Sigmoid colon (tissue), 7 donors: ENCODE data around the gene ADH4. TPM values are rescaled to one million over a fixed set of nuclear protein-coding genes. Genes with fewer than 3 reads are reported as not detected.

Experiments used
- DNase-seq: peaks from one replicate; pipeline ENCODE4 v3.0.0-alpha.2; 2019
- H3K27ac ChIP-seq, 4 donors: fragments of 200-600 bp; sonication (generic); one replicate each; pipeline ENCODE4 v1.5.1; 2016 to 2019; ENCODE audit warnings: mild to moderate bottlenecking in 1 of 4
- H3K27me3 ChIP-seq, 3 donors: fragments of 200-600 bp; sonication (generic); one replicate each; pipeline ENCODE4 v1.5.1; 2019; ENCODE audit warnings: mild to moderate bottlenecking in 1 of 3
- H3K36me3 ChIP-seq, 4 donors: fragments of 200-600 bp; sonication (generic); one replicate each; pipeline ENCODE4 v1.5.1; 2016 to 2019
- H3K4me1 ChIP-seq, 4 donors: fragments of 200-600 bp; sonication (generic); one replicate each; pipeline ENCODE4 v1.5.1; 2017 to 2019
- H3K4me3 ChIP-seq, 4 donors: fragments of 200-600 bp; sonication (generic); one replicate each; pipeline ENCODE4 v1.5.1; 2017 to 2019; ENCODE audit warnings: mild to moderate bottlenecking in 2 of 4, moderate library complexity in 1 of 4
- H3K9me3 ChIP-seq, 4 donors: fragments of 200-600 bp in 3 of 4; sonication (generic) in 3 of 4; one replicate each; pipeline versions ENCODE4 v1.5.1 to v1.6.1; 2013 to 2019
- EP300 ChIP-seq, 4 donors: sonication (generic); formaldehyde crosslinking; IDR thresholded peaks; one replicate each; pipeline ENCODE4 v1.6.1; 2017; ENCODE audit warnings: antibody characterized with exemption in 4 of 4
- POLR2A ChIP-seq, 2 donors: fragments of 450-650 bp; IDR thresholded peaks; one replicate each; pipeline ENCODE4 v1.6.1; 2016; ENCODE audit warnings: antibody characterized with exemption in 2 of 2, mild to moderate bottlenecking in 2 of 2, moderate library complexity in 2 of 2
- POLR2AphosphoS5 ChIP-seq, 4 donors: sonication (generic); formaldehyde crosslinking; IDR thresholded peaks; one replicate each; pipeline ENCODE4 v1.6.1; 2017; ENCODE audit warnings: antibody characterized with exemption in 4 of 4
- WGBS, 2 donors: extraction: QIAGEN DNeasy Blood & Tissue Kit; methylation state at CpG; one replicate each; pipeline ENCODE4 v1.1.7; 2013; 5-methylcytosine and 5-hydroxymethylcytosine counted together
- intact Hi-C: fragments of 100-400 bp; cut with DNase I; formaldehyde crosslinking; loops from one replicate; pipeline ENCODE4 v1.15.1; 2023
- polyA plus RNA-seq, 3 donors: library from polyadenylated mRNA; stranded (reverse); fragments of 200-250 nt; gene quantifications; one replicate each; pipeline ENCODE4 v1.2.3, GENCODE V29; 2013
- total RNA-seq, 4 donors: library from RNA; depleted of rRNA; stranded (reverse); fragments of >200 nt; gene quantifications; one replicate each; pipeline ENCODE4 v1.1.0, GENCODE V29; 2016
- TF ChIP-seq, protein P1 (sequence below), 4 experiments: fragments of 450-650 bp in 3 of 4; fragments of 200-600 bp in 1 of 4; IDR thresholded peaks; one replicate each; pipeline ENCODE4 v1.5.1; 2016 to 2019; ENCODE audit warnings: antibody characterized with exemption in 4 of 4, mild to moderate bottlenecking in 3 of 4, moderate library complexity in 2 of 4
- donor health status: healthy with polysubstance abuse.
- donor health status: Bipolar disorder and iron deficiency.
- donor health status: healthy.

The ADH4 gene
- total and polyA plus RNA-seq, 7 donors: 0.71 to 1.4 (median 1.1) TPM; not detected in 3

DNA sequence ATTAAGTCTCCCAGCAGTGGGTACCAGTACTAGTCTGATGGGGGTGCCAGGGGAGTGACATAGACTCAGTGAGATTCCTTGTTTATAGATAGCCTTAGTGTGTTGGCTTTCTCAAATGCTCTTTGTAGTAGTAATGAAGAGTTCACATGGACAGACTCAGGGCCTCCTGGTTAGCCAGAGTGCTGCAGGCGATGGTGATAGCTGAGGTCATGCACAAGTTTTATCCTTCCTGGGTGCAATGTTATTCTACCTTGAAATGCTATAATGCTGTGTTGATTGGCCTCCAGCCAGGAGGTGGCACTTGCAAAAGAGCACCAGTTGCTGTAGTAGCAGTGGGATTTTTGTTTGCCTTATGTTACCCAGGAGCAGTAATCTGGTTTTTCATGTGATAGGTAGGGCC is 35.5 kb upstream of the ADH4 start:
- Histone ChIP-seq H3K27ac (peak overlapping the region in 3 of 4 donors; percentile 52 to 67 (median 61)), H3K4me1 (peaks cover 0 to 23% (median 20%) of the 10 kb centered on the region in 4 donors), H3K36me3 (no peaks in the 10 kb centered on the region), H3K4me3 (no peak overlapping the region), H3K9me3 (peaks cover 0 to 9% (median under 1%) of the 10 kb centered on the region in 4 donors), H3K27me3 (no peaks in the 10 kb centered on the region)
- 19 to 73% methylated on average over 1 of the region's 1 CpG for WGBS, 2 donors
- TF ChIP-seq, protein P1, sequence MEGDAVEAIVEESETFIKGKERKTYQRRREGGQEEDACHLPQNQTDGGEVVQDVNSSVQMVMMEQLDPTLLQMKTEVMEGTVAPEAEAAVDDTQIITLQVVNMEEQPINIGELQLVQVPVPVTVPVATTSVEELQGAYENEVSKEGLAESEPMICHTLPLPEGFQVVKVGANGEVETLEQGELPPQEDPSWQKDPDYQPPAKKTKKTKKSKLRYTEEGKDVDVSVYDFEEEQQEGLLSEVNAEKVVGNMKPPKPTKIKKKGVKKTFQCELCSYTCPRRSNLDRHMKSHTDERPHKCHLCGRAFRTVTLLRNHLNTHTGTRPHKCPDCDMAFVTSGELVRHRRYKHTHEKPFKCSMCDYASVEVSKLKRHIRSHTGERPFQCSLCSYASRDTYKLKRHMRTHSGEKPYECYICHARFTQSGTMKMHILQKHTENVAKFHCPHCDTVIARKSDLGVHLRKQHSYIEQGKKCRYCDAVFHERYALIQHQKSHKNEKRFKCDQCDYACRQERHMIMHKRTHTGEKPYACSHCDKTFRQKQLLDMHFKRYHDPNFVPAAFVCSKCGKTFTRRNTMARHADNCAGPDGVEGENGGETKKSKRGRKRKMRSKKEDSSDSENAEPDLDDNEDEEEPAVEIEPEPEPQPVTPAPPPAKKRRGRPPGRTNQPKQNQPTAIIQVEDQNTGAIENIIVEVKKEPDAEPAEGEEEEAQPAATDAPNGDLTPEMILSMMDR (IDR thresholded peaks at IDR 0.05): no peak
- TF ChIP-seq POLR2A (IDR thresholded peaks at IDR 0.05): no peak
- no peak for TF ChIP-seq EP300 (IDR thresholded peaks at IDR 0.05)
- no peak for TF ChIP-seq POLR2AphosphoS5 (IDR thresholded peaks at IDR 0.05)
- DNase-seq: no peak
- intact Hi-C loops: no loop called here

DNA sequence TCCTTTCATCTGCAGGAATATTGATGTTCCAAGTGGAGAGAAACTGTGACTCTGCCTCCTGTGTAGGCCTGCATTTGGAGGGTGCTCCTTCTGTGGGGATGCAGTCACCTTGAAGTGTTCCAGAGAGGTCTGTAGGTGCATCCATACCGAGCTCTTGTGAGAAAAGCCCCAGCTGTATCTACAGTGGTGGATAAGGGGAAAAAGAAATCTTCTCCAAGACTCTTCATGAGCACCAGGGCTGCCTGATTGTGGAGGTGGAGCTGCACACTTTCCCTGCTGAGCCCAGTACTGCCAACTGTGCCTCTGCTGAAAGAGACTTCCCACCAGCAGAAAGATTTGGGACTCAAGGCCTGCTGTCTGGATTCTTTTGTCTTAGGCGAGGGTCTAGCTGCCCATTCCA is 35.1 kb upstream of the ADH4 start:
- no peak overlapping the region for H3K4me3 ChIP-seq
- no peak for DNase-seq
- H3K36me3 ChIP-seq: no peaks in the 10 kb centered on the region
- WGBS, 2 donors: 80 to 89% methylated on average over 2 of the region's 2 CpGs
- peak overlapping the region in 1 of 4 donors; percentile 67 for H3K27ac ChIP-seq
- H3K27me3 ChIP-seq: no peaks in the 10 kb centered on the region
- TF ChIP-seq POLR2A (IDR thresholded peaks at IDR 0.05) (no peak), POLR2AphosphoS5 (IDR thresholded peaks at IDR 0.05) (no peak), EP300 (IDR thresholded peaks at IDR 0.05) (no peak)
- TF ChIP-seq, protein P1 (IDR thresholded peaks at IDR 0.05): no peak
- H3K4me1 ChIP-seq: peaks cover 0 to 23% (median 20%) of the 10 kb centered on the region in 4 donors
- peaks cover 0 to 9% (median under 1%) of the 10 kb centered on the region in 4 donors for H3K9me3 ChIP-seq
- intact Hi-C loops: no loop called here

- no peaks in the 10 kb centered on the region for H3K27me3 ChIP-seq
- DNase-seq: no peak
- WGBS, 2 donors: 69 to 76% methylated on average over 2 of the region's 2 CpGs
- no peak overlapping the region for H3K4me3 ChIP-seq
- TF ChIP-seq POLR2AphosphoS5 (IDR thresholded peaks at IDR 0.05): no peak
- no peak for TF ChIP-seq POLR2A (IDR thresholded peaks at IDR 0.05)
- TF ChIP-seq EP300 (IDR thresholded peaks at IDR 0.05): no peak
- TF ChIP-seq, protein P1 (IDR thresholded peaks at IDR 0.05): no peak
- no peak overlapping the region for H3K27ac ChIP-seq
- peaks cover 0 to 2% (median 0%) of the 10 kb centered on the region in 4 donors for H3K9me3 ChIP-seq
- intact Hi-C loops: no loop called here
- H3K36me3 ChIP-seq: no peaks in the 10 kb centered on the region
- no peaks in the 10 kb centered on the region for H3K4me1 ChIP-seq
Measured at GRCh38 chr4:99166544-99166943, 22.4 kb upstream of the ADH4 start.

DNA sequence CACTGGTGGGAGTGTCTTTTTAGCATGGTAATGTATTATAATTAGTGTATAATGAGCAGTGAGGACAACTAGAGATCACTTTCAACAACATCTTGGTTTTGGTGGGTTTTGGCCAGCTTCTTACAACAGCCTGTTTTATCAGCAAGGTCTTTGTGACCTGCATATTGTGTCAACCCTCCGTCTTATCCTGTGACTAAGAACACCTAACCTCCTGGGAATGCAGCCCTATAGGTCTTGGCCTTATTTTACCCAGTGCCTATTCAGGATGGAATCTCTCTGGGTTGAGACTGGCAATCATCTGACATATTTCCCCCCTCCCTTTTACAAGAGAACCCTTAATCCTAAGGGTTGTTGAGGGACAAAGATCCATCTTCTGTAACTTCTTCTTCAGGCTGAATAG is 21.9 kb upstream of the ADH4 start:
- TF ChIP-seq EP300 (IDR thresholded peaks at IDR 0.05) (no peak), POLR2A (IDR thresholded peaks at IDR 0.05) (no peak), POLR2AphosphoS5 (IDR thresholded peaks at IDR 0.05) (no peak)
- TF ChIP-seq, protein P1 (IDR thresholded peaks at IDR 0.05): no peak
- no peaks in the 10 kb centered on the region for H3K4me1 ChIP-seq
- H3K27ac ChIP-seq: no peak overlapping the region
- H3K27me3 ChIP-seq: no peaks in the 10 kb centered on the region
- peaks cover 0 to 2% (median 0%) of the 10 kb centered on the region in 4 donors for H3K9me3 ChIP-seq
- WGBS, 2 donors: 93 to 95% methylated on average over 1 of the region's 1 CpG
- no peak for DNase-seq
- no peak overlapping the region for H3K4me3 ChIP-seq
- H3K36me3 ChIP-seq: no peaks in the 10 kb centered on the region
- intact Hi-C loops: no loop called here
